Spleen (tissue), 7 donors: ENCODE measurements around the gene GABRR2.

Experiments used
- CTCF ChIP-seq, 11 experiments: fragments of 200-600 bp in 7 of 11; fragments of 450-650 bp in 4 of 11; sonication (generic) in 4 of 11; IDR thresholded peaks in 8 of 11; conservative IDR thresholded peaks in 3 of 11; 1 replicate in 7 of 11; 2 replicates in 4 of 11; pipeline versions ENCODE4 v1.4.0 to v1.8.0; 2016 to 2021; ENCODE audit warnings: antibody characterized with exemption in 11 of 11, inconsistent platforms in 4 of 11, mild to moderate bottlenecking in 1 of 11
- POLR2AphosphoS5 ChIP-seq, 3 donors: sonication (generic); formaldehyde crosslinking; IDR thresholded peaks; one replicate each; pipeline ENCODE4 v1.5.1; 2017; ENCODE audit warnings: antibody characterized with exemption in 3 of 3
- donor health status: DM: no; HTN: no; CAD: no; lungs with moderate emphysema.
- donor health status: DM: no; HTN: no; CAD: no.
- donor health status: DM: no; HTN: no; CAD: no.

DNA sequence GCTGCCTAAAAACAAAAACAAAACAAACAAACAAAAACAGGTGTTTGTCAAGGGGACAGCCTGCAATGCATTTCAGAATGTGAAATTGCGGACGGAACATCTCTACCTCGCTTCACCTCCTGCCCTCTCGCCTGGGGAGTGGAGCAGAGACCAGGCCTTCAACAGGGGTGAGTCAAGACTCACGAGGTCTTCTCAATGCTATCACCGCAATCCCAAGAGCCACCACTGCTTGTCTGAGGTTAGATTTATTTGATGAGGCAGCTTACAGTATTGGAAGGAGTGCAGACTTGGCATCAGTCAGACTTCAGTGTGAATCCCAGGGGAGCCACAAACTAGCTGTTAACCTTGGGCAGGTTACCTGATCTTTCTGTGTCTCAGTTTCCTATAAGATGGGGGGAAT, 105.6 kb downstream of the GABRR2 start:
- TF ChIP-seq CTCF (IDR thresholded peaks at IDR 0.05 in 8 of 11, conservative IDR thresholded peaks at IDR 0.05 in 3 of 11) (no peak), POLR2AphosphoS5 (IDR thresholded peaks at IDR 0.05) (no peak)
